Measurements from ENCODE around the gene EZH1.

- TF ChIP-seq CTCF (IDR thresholded peaks at IDR 0.05) = no peak
- TF ChIP-seq POLR2A (IDR thresholded peaks at IDR 0.05) = no peak
These were observed 50.3 kb downstream of the EZH1 start for GRCh38 chr17:42694524-42694923.
